Fibroblast of skin of back (primary cell): ENCODE results near the gene TRIM37.

Experiments used
- DNase-seq: peaks from one replicate; pipeline ENCODE4 v3.0.0-alpha.2; 2013

Gene TRIM37

DNA sequence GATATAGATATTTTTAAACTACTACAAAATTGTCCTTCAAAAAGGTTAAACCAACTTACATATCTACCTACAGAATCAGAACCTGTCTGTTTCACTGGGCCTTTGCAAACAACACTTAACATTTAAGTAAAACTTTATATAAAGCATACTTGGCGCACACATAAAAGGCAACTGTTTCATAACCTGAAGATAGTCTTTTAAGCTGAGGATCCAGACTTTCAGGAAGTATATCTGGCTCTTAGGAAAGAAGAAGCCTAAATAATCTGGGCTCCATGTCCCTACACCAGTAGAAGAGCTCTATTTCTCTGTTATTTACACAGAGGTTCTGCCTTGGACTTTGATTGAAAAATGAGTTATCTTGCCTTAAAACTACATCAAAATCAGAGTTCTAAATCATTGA is 75.9 kb downstream of the TRIM37 start:
- no peak for DNase-seq

DNA sequence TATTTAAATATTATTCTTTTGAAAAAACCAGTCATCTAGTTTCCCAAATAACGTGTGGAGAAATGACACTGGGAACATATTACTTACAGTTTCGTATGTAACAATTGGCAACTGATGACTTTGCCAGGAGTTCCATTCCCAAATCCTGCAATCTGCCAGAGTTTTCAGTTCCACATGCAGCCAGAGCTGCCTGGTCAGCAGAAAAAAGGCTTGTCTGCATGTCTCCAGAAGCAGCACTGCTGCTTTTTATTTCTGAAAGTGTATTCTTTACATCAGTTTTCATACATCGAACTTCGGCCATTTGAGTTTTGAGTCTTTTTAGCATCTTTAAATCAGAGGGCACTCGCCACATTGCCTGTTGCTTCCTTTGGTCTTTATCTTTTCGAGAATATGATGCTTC is 78.4 kb downstream of the TRIM37 start:
- no peak for DNase-seq

DNA sequence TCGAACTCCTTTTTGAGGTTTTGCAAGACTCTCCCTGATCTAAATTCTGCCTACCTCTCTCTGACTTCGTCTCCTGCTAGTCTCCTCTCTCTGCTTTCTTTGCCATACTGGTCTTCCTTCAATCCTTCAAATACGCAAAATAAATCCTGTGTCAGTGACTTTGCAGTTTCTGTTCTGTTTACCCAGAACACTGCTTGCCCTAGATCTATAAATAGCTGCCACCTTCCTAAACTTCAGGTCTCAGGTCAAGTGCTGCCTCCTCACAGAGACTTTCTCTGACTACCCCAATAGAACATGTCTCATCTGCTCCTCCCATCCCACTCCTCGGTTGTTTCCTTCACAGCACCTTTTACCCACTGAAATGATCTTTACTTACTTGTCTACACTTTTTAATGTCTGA is 78.9 kb downstream of the TRIM37 start:
- DNase-seq = no peak

- no peak for DNase-seq
These were observed 80.3 kb downstream of the TRIM37 start for GRCh38 chr17:59026176-59026939.

DNA sequence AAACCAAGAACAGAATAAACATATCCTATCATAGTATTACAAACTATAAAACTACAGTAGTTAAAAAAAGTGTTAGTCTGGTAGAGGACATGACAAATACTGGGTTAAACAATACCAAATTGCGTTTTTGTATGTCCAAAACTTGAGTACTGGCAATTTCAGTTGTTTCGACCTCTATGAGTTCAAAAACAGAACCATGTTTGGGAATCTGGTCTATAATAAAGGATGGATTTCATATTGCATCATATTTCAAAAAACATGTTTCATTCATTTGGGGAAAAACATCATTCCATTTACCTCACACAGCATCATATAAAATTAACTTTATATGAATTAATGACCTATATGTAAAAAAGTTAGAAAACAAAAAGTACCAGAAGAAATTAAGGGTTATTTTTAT is 81.8 kb downstream of the TRIM37 start:
- DNase-seq = no peak

DNA sequence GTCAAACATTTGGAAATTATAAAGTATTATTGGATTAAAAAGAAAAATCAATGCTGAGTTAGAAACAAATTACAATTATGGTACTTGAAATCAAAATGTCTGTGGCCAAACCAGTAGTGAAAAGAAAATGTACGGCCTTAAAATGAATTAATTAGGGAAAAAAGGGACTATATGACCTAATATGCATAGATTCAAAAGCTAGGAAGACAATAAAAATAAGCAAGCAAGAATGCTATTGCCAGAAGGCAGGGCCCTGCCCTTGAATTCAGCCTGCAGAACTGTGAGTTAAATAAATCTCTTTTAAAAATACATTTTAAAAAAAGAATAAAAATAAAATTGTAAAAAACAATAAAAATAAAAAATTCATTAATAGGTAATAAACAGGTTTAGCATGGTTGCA is 88.7 kb downstream of the TRIM37 start:
- DNase-seq = no peak

DNA sequence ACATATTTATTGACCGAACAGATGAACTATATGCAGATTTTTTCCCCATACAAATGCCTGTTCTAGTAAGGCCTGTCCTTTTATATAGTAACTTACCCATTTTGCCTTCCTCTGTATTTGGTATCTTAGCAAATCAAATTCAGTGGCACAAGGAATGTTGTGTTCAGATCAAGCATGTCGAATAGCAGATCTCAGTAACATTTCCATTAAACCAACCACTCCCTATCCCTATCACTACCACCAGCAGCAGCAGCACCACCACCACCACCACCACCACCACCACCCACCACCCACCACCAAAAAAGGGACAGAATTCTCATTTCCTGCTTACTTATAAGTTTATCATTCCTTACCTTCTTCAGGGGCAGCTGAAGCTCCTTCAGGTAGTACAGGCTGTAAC is 94.7 kb downstream of the TRIM37 start:
- no peak for DNase-seq

DNA sequence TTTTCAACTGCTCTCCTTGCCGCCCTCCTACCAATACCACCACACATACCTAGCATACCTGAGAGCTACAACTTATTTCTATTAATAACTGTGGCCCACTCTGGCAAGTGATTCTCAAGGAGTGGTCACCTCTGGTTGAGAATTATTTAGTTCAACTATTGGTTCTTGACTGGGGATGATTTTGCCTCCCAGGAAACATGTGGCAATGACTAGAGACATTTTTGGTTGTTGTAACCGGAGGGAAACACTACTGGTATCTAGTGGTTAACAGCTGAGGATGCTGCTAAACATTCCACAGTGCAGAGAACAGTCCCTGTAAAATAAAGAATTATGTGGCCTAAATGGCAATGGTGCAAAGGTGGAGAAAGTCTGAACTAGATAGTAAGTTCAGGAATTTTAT is 96.7 kb downstream of the TRIM37 start:
- DNase-seq = no peak

GRCh38 chr17:59008737-59009136 is 97.9 kb downstream of the TRIM37 start:
- no peak for DNase-seq

- no peak for DNase-seq
These were observed 98.7 kb downstream of the TRIM37 start for GRCh38 chr17:59007995-59008394.

GRCh38 chr17:59004338-59005111 is 102.2 kb downstream of the TRIM37 start:
- DNase-seq = peak; percentile 60

- DNase-seq = no peak
These were observed 102.8 kb downstream of the TRIM37 start for GRCh38 chr17:59003860-59004259.

- DNase-seq = peak; percentile 46
These were observed 103.8 kb downstream of the TRIM37 start for GRCh38 chr17:59002848-59003247.

- no peak for DNase-seq
These were observed 104.6 kb downstream of the TRIM37 start for GRCh38 chr17:59002126-59002525.

GRCh38 chr17:59001158-59001814 is 105.4 kb downstream of the TRIM37 start:
- DNase-seq = peak; percentile 83

GRCh38 chr17:59000022-59000421 is 106.7 kb downstream of the TRIM37 start:
- DNase-seq = no peak

- no peak for DNase-seq
These were observed 107.2 kb downstream of the TRIM37 start for GRCh38 chr17:58999500-58999899.

DNA sequence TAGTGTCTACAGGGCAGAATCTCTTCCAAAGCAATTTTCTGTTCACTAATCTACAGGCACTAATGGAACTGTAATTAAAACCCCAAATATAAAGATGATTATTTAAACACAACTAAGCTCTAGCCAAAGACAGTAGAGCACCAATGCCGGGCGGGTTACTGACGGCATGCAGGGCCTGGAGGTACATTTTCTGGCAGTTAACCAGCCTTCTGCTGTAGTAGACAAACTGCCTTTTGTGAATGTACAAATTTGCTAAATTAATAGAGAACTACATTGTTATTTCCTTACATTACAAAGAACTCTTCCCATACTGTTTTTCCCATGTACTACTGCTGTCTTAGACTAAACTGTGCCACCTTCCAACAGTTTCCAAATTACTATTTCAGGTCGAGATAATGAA is 107.8 kb downstream of the TRIM37 start:
- DNase-seq = no peak

- peak; percentile 46 for DNase-seq
These were observed 108.7 kb downstream of the TRIM37 start for GRCh38 chr17:58997756-58998553.

- DNase-seq = no peak
These were observed 109.7 kb downstream of the TRIM37 start for GRCh38 chr17:58996968-58997367.

DNA sequence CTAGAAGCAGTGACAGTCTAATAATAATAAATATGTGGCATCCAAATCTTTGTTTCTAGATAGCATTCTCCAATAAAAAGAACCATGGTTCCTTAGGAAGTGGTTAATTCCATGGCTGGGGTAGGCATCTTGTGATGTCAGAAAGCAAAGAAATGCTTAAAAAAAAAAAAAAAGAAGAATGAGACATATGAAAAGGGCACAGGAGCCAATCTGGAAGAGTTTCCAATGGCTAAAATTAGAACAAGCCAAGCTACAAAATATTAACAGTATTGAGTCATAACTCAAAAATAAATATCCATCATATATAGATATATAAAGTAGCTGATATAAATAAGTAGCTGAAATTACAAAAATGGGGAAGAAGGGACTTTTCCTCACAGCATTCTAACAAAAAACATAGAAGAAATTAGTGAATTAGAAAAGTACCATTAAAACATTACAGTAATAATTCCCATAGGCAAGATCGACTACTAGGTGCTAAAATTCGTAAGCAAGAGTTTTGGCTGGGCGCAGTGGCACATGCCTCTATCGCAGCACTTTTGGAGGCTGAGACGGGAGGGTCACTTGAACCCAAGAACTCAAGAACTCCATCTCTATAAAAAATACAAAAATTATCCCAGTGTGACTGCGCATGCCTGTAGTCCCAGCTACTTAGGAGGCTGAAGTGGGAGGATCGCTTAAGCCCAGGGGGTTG is 111.3 kb downstream of the TRIM37 start:
- peak; percentile 87 for DNase-seq

GRCh38 chr17:58993311-58993710 is 113.4 kb downstream of the TRIM37 start:
- DNase-seq = no peak
